Measurements from ENCODE around the gene PHOX2A. TPM values are rescaled to one million over a fixed set of nuclear protein-coding genes. Genes with fewer than 3 reads are reported as not detected.

PHOX2A gene
- total RNA-seq, 1 experiment from 2014 or later: not detected

- no peak for DNase-seq (ENCODE audit: low read depth)
These were observed 10.0 kb downstream of the PHOX2A start for GRCh38 chr11:72233773-72234513.

GRCh38 chr11:72233056-72233772 is 10.8 kb downstream of the PHOX2A start:
- no peak for DNase-seq (ENCODE audit: low read depth)

GRCh38 chr11:72232260-72233055 is 11.5 kb downstream of the PHOX2A start:
- no peak for DNase-seq (ENCODE audit: low read depth)

- DNase-seq (ENCODE audit: low read depth): no peak
These were observed 12.3 kb downstream of the PHOX2A start for GRCh38 chr11:72231396-72232259.

- no peak for DNase-seq (ENCODE audit: low read depth)
These were observed 13.1 kb downstream of the PHOX2A start for GRCh38 chr11:72230764-72231365.

GRCh38 chr11:72229925-72230763 is 13.8 kb downstream of the PHOX2A start:
- no peak for DNase-seq (ENCODE audit: low read depth)

- no peak for DNase-seq (ENCODE audit: low read depth)
These were observed 14.5 kb downstream of the PHOX2A start for GRCh38 chr11:72229336-72229924.

- DNase-seq (ENCODE audit: low read depth): no peak
These were observed 15.1 kb downstream of the PHOX2A start for GRCh38 chr11:72228844-72229231.

GRCh38 chr11:72228229-72228843 is 15.6 kb downstream of the PHOX2A start:
- DNase-seq (ENCODE audit: low read depth): no peak

GRCh38 chr11:72227316-72228228 is 16.4 kb downstream of the PHOX2A start:
- DNase-seq (ENCODE audit: low read depth): no peak

- DNase-seq (ENCODE audit: low read depth): no peak
These were observed 17.3 kb downstream of the PHOX2A start for GRCh38 chr11:72226701-72227100.

- no peak for DNase-seq (ENCODE audit: low read depth)
These were observed 18.5 kb downstream of the PHOX2A start for GRCh38 chr11:72225411-72225951.

GRCh38 chr11:72224564-72225410 is 19.2 kb downstream of the PHOX2A start, which contains the start of gene INPPL1:
TSS of gene INPPL1 (plus strand) at chr11:72224767. CDS start at chr11:72224985, 218 bp downstream.
- peak; percentile 48 for DNase-seq (ENCODE audit: low read depth)

- DNase-seq (ENCODE audit: low read depth): peak; percentile 51
These were observed 20.1 kb downstream of the PHOX2A start for GRCh38 chr11:72223615-72224563.

- peak; percentile 91 for DNase-seq (ENCODE audit: low read depth)
These were observed 20.9 kb downstream of the PHOX2A start for GRCh38 chr11:72222907-72223614.
